Limb (tissue), 2 donors: Measurements from ENCODE around the gene SRP9.
A peak's percentile ranks its signal among the peaks of the same experiment; 100 is the strongest.

Source experiments
- DNase-seq, 2 donors: peaks; one replicate each; pipeline ENCODE4 v3.0.0-alpha.2; 2016; ENCODE audit errors: extremely low spot score in 2 of 2

The SRP9 gene

GRCh38 chr1:225777583-225778336, at the start of gene SRP9:
Gene SRP9, plus strand, starts transcription at chr1:225777826. Its CDS starts 115 bp downstream, at chr1:225777941.
- DNase-seq, result peak; percentile 99

GRCh38 chr1:225731491-225731890, 46.1 kb upstream of the SRP9 start:
- no peak for DNase-seq

- DNase-seq, result no peak
Observed at GRCh38 chr1:225733254-225733653, 44.4 kb upstream of the SRP9 start.

GRCh38 chr1:225735252-225736149, 42.1 kb upstream of the SRP9 start:
- peak; percentile 47 to 66 for DNase-seq

GRCh38 chr1:225736437-225737098, 41.1 kb upstream of the SRP9 start:
- DNase-seq, result no peak

- DNase-seq, result no peak
Observed at GRCh38 chr1:225737161-225737560, 40.5 kb upstream of the SRP9 start.

- DNase-seq, result no peak
Observed at GRCh38 chr1:225737866-225738265, 39.8 kb upstream of the SRP9 start.

- DNase-seq, result no peak
Observed at GRCh38 chr1:225738763-225739162, 38.9 kb upstream of the SRP9 start.

- DNase-seq, result no peak
Observed at GRCh38 chr1:225739542-225740107, 38.0 kb upstream of the SRP9 start.

GRCh38 chr1:225744745-225745144, 32.9 kb upstream of the SRP9 start:
- DNase-seq, result no peak

- DNase-seq, result no peak
Observed at GRCh38 chr1:225745273-225745672, 32.4 kb upstream of the SRP9 start.

- peak; percentile 76 to 83 for DNase-seq
Observed at GRCh38 chr1:225746361-225747179, 31.1 kb upstream of the SRP9 start.

- DNase-seq, result no peak
Observed at GRCh38 chr1:225747566-225747965, 30.1 kb upstream of the SRP9 start.

GRCh38 chr1:225748529-225748928, 29.1 kb upstream of the SRP9 start:
- no peak for DNase-seq

- DNase-seq, result no peak
Observed at GRCh38 chr1:225749706-225750105, 27.9 kb upstream of the SRP9 start.

- no peak for DNase-seq
Observed at GRCh38 chr1:225750420-225750819, 27.2 kb upstream of the SRP9 start.

- DNase-seq, result no peak
Observed at GRCh38 chr1:225750875-225751824, 26.5 kb upstream of the SRP9 start.

- DNase-seq, result no peak
Observed at GRCh38 chr1:225752245-225752644, 25.4 kb upstream of the SRP9 start.

- no peak for DNase-seq
Observed at GRCh38 chr1:225754940-225755641, 22.5 kb upstream of the SRP9 start.
